NCI-H748 (cell line): ENCODE results near the gene P2RY2.
"Not testable (repeated sequence)": the region's sequence is repeated elsewhere in the genome, so short reads cannot be mapped to it uniquely, and the experiment has no call there.

Experiments
- DNase-seq: peaks from one replicate; lab custom pipeline; 2025; ENCODE audit not compliant: unreplicated experiment; lab: John Stamatoyannopoulos, UW

Gene P2RY2

DNA sequence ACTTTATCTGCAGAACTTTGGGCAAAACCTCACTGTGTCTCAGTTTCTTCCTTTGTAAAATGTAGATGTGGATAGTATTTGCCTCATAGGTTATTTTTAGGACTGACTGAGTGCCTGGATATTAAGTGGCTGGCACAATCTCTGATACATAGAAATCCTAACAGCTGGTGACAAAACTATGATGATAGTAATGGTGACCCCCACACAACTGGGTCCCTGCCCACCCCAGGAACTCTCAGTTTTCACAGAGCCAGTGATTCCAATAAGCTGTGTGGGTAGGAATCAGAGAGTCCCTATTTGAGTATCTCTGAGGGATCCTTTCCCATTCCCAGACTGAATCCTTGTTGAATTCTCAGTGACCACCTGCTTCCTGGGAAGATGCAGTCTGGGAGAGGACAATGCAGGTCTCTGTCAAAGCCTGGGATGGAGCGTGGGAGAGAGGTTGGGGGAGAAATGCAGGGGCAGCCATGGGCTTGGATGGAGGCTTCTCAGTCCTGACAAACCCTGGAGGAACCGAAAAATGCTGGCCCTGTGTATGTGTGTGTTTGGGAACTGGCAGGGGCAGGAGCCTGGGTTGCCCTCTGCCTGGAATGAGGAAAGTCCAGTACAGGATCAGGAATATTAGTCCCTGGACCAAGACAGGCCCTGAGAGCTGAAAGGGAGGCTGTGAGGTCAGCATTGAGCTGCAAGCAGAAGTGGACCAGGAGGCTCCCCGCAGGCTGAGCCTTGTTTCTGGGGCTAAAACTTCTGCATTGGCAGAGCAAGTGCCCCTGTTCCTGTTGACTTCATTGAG, 48.0 kb downstream of the P2RY2 start:
- DNase-seq = no peak

DNA sequence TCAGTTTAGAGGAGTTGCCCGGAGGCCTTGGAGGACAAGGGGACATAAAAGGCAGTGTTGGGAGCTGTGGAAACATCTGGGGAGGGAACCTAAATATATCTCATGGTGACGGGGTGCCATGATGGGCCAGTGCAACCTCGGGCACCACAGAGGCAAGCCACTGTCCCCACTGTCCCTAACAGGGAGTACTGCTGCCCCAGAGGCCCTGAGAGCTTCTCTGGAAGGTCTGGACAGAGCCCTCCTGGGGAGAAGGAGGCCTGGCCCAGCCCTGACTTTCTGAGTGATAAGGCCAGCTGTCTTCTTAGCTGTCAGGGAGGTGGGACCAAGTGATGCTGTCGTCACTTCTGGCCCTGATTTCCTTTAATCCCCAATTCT, 48.6 kb downstream of the P2RY2 start:
- no peak for DNase-seq

DNA sequence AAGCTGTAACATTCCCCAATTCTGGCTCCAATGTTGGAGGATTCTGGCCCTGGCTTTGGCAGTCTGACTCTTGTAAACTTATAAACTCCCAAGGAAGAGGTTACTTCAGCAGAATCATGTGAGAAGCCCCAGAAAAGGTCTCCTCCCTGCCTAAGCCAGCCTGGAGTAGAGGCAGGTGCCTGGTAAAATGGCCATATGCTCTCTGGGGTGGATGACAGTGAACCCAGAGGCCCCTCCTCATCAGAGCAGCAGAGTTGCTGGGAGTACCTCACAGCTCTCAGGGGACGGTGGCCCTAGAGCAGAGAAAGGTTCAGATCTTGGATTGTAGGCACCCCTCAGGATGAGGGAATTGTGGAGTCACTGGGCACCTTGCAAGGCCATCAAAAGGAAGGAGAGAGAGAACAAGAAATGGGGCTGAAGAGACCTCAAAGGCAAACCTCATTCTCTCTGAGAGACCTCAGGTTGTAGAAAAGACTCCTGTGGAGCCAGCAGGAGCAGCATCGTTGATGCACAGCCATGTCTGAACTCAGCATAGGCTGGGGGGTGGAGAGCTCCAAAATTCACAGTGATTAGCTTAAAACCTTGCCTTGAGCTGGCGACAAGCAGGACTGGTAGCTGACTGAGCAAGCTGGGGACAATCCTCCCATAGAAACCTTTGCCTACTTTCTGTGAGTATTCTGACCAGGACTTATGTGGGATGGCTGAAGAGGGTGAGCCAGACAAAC, 49.2 kb downstream of the P2RY2 start:
- DNase-seq = no peak

DNA sequence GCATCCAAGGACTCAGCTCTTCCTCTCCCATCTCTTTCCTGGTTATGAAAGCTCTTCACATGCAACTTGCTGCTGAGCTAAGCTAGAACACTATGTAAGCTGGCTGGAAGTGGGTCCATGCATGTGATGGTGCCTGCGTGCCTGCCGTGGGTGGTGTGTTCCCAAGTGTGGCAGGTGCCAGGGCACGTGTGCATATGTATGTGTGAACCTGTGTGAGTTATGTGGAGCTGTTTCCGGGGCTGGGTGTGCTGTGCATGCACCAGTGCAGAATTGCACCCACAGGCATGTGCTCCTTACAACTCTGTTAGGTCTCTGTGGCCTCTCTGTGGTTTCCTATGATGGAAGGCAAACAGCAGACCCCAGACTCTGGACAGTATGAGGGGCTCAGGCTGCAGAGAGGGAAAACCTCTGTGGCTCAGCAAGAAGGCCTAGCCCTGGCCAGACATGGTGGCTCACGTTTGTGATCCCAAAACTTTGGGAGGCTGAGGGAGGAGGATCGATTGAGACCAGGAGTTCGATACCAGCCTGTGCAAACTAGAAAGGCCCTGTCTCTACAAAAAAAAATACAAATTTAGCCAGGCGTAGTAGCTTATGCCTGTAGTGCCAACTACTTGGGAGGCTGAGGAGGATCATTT, 49.9 kb downstream of the P2RY2 start:
- DNase-seq = no peak

DNA sequence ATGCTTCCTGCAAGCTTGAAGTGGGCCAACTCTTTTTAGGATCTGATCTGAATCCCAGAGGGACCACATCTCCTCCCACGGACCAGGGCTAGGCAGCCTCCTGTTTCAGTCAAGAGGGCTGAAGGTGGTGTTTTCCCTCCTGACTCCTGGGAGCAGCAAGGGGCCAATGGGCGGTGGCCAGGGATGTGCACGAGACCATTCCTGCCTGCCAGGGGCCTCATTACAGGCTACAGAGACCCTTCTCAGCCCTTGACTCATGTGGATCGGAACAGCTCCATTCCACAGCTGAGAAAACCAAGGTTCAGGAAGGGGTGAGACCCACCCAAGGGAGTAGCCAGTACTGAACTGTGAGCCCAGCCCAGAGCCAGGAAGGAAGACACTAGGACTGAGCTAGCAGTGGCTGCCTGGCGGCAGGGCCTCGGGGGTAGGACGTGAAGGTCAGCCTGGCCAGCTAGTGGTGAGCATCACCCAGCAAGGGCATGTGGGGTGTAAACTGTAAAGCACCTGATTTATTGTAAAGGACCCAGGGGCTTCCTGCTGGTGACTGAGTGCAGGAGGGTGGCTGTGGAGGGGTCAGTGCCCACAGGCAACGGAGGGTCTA, 50.7 kb downstream of the P2RY2 start:
- no peak for DNase-seq

DNA sequence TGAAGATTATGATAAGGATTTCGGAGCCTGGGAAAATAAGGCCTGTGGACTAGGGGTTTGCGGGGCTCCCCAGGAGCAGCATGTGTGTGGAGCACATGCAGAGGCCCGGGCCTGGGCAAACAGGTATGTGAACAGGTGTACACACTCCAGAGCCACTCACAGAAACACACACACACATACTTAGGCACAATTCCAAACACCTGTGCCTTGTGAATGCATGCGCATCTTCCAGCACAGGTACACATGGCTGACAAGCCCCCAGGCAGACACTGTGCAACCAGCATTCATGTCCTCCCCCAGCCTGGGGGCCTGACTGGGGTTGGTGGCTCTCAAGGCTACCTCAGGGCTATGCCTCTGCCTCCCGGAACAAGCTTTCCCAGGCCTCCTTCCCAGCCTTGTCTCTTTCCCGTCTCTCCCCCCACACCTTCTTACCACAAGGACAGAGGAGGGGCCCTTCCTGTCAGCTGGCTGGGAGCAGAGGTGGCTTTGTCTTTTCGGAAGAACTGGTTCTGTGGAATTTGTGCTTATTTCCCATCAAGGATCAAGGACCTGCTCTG, 51.5 kb downstream of the P2RY2 start:
- DNase-seq = no peak

DNA sequence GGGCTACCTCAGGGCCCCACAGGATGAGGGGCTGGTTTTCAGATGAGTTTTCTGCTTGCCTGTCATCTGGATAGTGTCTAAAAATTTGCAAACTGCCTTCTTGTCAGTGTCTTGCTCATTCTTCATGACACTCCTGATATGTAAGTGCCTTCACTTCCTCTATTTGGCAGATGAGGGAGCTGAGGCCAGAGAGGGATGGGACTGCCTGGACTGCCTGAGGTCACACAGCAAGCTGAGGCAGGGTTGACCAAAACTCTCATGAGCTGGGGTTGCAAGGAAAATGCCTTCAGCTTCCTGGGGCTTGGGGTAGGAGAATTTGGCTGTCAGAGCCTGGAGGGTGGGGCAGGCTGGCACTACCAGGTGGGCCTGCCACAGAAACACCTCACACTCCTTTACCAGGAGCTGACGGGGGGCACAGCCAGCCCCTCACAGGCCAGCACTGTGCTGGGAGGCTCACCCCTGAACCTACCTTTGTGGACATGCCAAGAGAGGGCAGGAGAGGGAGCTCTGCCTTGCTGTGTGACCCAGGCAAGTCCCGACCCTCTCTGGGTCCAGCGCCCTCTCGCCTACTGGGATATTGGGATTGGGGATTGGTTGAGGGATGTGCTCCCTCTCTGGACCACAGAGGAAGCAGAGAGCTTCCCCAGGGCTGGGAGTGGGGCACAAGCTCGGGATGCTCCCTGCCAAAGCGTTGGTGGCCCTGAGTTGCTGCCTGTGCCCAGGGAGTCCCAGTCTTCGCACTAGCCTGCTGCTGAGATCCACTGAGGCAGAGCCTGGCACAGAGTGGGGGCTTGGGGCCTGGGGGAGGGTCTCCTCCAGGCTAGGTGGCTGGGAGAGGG, 52.2 kb downstream of the P2RY2 start:
- no peak for DNase-seq

DNA sequence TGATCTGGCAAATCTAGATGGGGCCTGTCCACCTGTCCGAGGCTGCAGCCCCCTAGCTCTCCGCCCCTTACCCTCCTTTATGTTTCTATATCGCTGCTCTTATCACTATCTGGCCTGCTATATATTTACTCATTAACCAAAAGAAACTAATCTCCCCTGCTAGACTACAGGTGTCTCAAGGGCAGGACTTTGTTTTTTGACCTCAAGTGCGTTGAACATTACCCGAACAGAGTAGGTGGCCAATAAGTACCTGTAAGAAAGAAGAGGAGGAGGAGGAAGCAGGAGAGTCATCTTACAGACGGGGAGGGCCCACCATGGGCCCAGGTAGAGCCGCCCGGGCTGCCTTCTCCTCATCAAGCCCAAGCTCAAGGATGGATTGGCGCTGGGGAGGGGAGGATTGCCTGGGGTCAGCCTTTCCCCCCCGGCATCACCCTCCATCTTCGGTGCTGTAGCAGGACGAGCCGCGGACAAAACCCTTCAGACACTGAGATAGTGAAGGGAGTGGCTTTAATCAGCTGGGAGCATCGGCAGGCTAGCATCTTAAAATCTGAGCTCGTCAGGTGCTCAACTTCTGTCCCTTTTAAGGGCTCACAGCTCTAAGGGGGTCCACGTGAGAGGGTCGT, 52.9 kb downstream of the P2RY2 start:
- DNase-seq = no peak

DNA sequence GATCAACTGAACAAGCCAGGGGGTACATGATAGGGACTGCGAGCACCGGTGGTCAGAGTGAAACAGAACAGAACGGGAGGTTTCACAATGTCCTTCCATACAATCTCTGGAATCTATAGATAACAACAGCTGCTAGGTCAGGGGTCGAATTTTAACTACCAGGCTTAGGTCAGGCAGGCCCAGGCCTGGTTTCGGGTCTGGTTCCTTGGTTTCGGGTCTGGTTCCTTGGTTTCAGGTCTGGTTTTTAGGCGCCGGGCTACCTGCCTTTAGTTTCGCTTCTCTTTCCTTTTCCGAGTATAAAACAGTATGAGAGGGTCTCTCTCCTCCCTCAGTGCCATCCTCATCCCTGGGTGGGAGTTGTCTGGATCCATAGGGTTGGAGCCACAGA, 53.4 kb downstream of the P2RY2 start:
- DNase-seq = not testable (repeated sequence)

DNA sequence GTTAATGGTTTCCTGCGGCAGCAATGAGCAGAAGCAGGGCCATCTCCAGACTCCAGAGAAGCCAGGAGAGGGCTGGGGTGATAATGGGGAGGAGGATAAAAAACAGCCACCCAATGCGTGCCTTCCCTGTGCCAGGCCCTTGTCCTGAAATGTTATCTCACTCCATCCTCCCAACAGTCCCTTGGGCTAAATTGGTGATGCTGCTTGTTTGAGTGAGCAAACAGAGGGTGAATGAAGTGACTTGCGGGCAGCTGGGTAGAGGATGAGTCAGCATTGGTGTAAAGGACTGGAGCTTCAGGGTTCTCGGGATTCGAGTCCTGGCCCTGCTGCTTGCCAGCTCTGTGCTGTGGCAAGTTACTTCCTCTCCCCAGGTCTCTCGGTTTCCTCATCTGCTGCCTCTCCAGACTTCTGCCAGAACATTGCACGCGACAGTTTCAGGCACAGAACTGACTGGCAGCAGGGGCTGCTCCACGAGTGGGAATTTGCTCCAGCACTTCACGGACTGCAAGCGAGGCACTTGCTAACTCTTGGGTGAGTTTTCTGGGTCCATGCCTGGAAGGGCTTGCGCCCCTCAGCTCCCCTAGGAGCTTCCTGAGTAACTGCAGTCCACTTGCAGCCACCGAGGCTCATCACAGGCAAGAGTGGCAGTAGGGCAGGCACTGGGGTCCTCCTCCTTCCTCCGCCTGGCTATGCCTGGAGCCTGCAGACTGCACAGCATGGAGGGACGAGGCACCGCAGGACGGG, 54.0 kb downstream of the P2RY2 start, which contains the start of gene P2RY6:
TSS of gene P2RY6 (plus strand) at position 403 of the 744 bp plus-strand sequence. CDS start 24,181 bp downstream, outside the sequence.
- DNase-seq = peak; percentile 28

DNA sequence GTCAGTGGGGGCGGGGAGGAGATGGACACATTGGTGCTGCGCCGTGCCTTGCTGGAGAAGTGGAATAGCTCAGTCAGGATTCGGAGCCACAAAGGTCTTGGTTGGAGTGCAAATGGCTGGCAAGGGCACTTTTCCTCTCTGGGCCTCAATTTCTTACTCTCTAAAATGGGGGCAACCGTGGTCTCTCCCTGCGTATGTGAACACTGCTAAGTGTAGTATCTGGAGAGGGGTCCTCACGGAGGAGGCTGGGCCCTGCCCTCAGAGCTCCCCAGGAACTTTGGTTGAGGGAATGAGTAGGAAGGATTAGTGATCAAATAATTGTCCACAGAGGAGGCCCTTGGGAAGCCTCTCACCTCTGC, 54.6 kb downstream of the P2RY2 start:
- no peak for DNase-seq

DNA sequence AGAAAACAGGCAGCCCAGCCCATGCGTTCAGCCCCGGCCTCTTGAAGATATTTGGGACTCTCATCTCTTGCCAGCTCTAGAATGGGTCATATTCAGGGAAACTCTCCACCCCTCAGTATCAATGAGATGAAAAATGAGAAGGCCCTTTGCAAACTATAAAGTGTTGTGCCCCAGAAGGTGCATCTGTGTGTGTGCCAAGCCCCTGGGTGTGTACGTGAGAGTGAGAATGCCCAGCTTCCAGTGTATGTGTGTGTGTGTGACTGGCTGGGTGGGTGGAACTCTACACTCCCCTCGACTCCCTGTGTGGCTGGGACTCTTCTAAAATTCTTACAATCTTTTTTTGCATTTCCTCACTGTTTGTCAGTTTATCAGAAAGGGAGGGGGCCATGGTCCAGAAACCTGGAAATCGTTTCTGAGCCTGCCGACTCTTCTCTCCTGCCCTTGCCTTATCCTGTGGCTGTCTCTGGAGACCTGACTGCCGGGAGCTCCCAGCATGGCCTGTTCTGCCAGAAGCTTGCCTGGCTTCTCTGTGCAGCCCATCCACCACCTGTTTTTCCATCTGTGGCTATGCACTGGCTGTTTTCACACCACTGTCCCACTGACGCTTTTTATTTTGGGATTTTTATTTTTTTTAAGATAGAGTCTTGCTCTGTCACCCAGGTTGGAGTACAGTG, 55.3 kb downstream of the P2RY2 start:
- no peak for DNase-seq

DNA sequence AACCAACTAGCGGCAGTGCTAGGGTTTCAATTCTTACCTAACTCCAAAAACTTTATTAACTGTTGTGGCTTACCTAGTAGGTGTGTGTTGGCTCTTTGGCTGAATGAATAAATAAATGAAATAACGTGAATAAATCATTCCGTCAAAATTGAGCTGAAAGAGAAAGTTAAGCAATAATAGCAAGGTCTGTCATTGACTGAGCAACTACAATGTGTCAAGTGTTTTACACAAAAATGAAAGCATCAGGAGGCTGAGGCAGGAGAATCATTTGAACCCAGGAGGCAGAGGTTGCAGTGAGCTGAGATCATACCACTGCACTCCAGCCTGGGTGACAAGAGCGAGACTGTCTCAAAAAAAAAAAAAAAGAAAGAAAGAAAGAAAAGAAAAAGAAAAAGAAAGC, 56.1 kb downstream of the P2RY2 start:
- not testable (repeated sequence) for DNase-seq

DNA sequence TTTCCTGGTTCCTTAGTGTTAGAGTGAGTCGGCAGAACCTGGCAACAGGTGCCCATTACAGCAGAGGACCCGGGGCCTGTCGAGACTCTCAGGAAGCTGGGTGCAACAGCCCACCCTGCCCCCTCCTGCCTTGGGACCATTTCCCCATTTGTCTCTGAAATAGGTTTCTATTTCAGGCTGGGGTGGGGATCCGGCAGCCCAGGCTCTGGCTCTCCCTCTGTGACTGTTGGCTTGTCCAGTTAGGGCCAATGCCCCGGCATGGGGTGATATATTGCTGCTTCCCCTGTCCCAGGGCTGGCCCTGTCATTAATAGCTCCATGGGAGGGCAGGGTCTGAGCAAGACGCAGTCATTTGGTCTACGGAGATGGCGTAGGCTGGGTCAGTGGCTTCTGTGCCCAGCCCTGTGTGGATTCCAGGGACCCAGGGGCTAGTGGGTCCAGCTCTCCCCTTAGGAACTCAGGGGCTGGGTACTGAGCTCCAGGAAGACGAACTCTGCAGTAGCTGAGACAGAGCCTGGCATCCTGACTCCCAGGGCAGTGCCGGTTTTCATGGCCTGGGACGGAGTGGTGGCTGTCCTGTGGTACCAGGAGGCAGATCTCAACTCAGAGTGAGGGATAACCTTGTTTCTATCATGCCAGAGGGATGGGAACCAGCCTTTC, 56.8 kb downstream of the P2RY2 start:
- DNase-seq = no peak

DNA sequence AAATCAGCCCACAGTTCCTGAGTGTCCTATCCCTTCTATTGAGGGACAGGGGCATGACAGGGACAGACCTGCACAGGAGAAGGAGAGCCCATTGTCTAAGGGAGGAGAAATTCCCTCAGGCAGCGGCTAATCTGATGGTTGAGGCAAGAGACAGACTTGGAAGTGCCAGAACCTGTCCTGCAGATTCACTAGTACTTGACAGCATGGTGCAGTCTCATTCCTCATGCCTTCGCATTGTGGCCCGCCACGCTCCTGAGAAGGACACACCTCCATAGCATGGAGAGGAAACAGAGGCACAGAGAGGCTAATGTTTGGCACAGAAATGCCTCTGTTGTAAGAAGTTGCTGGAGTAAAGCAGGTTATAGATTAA, 57.3 kb downstream of the P2RY2 start:
- no peak for DNase-seq

DNA sequence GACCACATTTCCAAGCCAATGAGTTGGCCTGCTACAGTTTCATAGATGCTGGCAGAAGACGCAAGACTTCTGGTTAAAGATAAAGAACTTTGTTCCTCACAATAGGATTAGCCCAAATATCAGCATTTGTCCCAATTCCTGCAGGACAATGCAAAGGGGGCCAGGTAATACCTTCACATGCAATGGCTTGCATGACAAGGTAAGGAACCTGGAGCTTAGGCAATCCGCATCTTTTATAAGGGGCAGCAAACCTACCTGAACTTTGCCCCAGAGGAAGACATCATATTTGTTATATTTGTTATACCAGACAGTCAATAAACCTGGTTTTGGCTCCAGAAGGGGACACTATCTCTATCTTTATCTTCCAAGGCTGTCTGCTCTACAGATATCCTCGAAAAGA, 59.4 kb downstream of the P2RY2 start:
- DNase-seq = no peak

DNA sequence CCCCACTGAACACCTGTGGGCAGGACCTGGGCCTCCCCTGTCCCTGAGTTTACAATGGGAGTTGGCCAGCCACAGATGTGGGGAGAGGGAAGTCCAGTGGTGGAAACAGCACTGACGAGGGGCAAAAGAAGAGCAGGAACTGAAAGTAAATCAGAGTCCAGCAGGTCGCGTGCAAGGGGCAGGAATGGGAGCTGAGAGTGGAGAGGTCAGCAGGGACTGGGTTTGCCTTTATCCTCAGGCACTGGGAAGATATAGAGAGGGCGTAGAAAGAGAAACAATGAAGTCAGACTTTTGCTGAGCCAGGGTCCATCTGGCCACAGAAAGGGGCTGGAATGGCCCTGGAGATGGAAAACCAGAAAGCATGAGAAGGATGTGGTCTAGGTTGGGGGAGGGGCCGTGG, 62.5 kb downstream of the P2RY2 start:
- no peak for DNase-seq

DNA sequence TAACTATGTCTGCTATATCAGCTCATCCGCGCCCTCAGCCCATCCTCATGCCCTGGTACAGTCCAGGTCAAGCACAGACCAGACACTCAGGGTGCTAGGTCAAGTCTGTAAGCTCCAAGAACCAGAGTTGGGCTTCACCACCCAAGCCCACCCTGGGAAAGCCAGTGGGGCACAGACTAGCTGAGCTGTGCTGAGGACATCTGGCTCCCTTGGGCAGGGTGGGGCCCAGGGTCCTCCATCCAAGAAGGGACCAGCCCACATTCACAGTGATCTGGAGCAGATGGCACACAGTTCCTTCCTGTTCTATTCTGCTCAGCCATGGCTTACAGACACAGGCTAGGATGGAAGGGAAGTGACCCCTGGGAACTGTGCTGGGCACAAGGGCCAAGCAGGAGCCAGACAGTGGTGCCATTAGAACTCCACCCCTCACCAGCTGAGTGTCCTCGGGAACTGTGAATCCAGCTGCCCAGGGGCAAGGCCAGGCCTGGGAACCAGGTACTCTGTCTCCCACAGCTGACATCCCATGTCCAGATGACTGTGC, 63.2 kb downstream of the P2RY2 start:
- DNase-seq = no peak
